PC-3 (cell line): ENCODE measurements around the gene TMTC2. TPM values are rescaled to one million over a fixed set of nuclear protein-coding genes. Genes with fewer than 3 reads are reported as not detected.

ENCODE experiments used
- ATAC-seq: fragments of 200-7000 bp; cut with Tn5 transposase; 2 replicates; pipeline ENCODE4 v1.9.1; 2020; ENCODE audit warnings: mild to moderate bottlenecking, moderate library complexity
- BruUV-seq: library from RNA; stranded (reverse); fragments of 400-500 nt; replicated peaks from 2 replicates; lab custom pipeline; 2021; lab: Mats Ljungman, UMichigan
- CTCF ChIA-PET: fragments of 300-600 bp; sonication (Branson Sonifier 250); formaldehyde crosslinking; loops from one replicate; lab custom pipeline; 2022; ENCODE audit warnings: antibody characterized with exemption; lab: Charles Lee
- POLR2A ChIA-PET: fragments of 300-600 bp; sonication (Branson Sonifier 250); formaldehyde crosslinking; loops from one replicate; lab custom pipeline; 2022; ENCODE audit warnings: antibody characterized with exemption; ENCODE audit not compliant: unreplicated experiment; lab: Charles Lee
- DNase-seq: peaks from one replicate; pipeline ENCODE4 v3.0.0-alpha.2; 2015
- H2AFZ ChIP-seq: fragments of 300-600 bp; sonication (generic); 2 replicates; pipeline ENCODE4 v1.6.0; 2016; ENCODE audit warnings: antibody characterized with exemption, low read length
- H3F3A ChIP-seq: fragments of 300-600 bp; sonication (generic); one replicate; pipeline ENCODE4 v1.6.0; 2017; ENCODE audit warnings: antibody characterized with exemption, low read length, control low read depth, mild to moderate bottlenecking; ENCODE audit not compliant: unreplicated experiment
- H3K27ac ChIP-seq: fragments of 300-600 bp; sonication (generic); 2 replicates; pipeline ENCODE4 v1.5.1; 2016; ENCODE audit warnings: mild to moderate bottlenecking, low read length
- H3K27me3 ChIP-seq: fragments of 300-600 bp; sonication (generic); 2 replicates; pipeline ENCODE4 v1.6.1; 2016; ENCODE audit warnings: low read length, mixed read lengths
- H3K36me3 ChIP-seq: fragments of 300-600 bp; sonication (generic); 2 replicates; pipeline ENCODE4 v1.6.1; 2016; ENCODE audit warnings: low read depth, mixed run types, low read length, mixed read lengths
- H3K4me1 ChIP-seq: fragments of 300-600 bp; sonication (generic); 2 replicates; pipeline ENCODE4 v1.5.1; 2016; ENCODE audit warnings: low read length; ENCODE audit not compliant: insufficient read depth
- H3K4me2 ChIP-seq: fragments of 300-600 bp; sonication (generic); 2 replicates; pipeline ENCODE4 v1.6.0; 2016; ENCODE audit warnings: low read length
- H3K4me3 ChIP-seq: fragments of 300-600 bp; sonication (generic); 2 replicates; pipeline ENCODE4 v1.5.1; 2016; ENCODE audit warnings: mild to moderate bottlenecking, low read length, mixed read lengths
- H3K79me2 ChIP-seq: fragments of 300-600 bp; sonication (generic); 2 replicates; pipeline ENCODE4 v1.6.1; 2017; ENCODE audit warnings: low read length, mixed read lengths
- H3K9ac ChIP-seq: fragments of 300-600 bp; sonication (generic); 2 replicates; pipeline ENCODE4 v1.6.0; 2016; ENCODE audit warnings: mild to moderate bottlenecking, low read length
- H3K9me2 ChIP-seq: fragments of 300-600 bp; sonication (generic); replicated peaks from 2 replicates; pipeline ENCODE4 v1.6.1; 2016; ENCODE audit warnings: mixed run types, low read length, mixed read lengths
- H3K9me3 ChIP-seq: fragments of 300-600 bp; sonication (generic); 2 replicates; pipeline ENCODE4 v1.6.1; 2016; ENCODE audit warnings: low read length, mixed read lengths
- H4K20me1 ChIP-seq: fragments of 300-600 bp; sonication (generic); 2 replicates; pipeline ENCODE4 v1.6.1; 2016; ENCODE audit warnings: low read length, mixed read lengths
- EZH2 ChIP-seq: fragments of 300-600 bp; sonication (generic); IDR thresholded peaks from one replicate; pipeline ENCODE4 v1.6.1; 2017; ENCODE audit warnings: antibody characterized with exemption, mild to moderate bottlenecking, low read length; ENCODE audit not compliant: unreplicated experiment
- EZH2phosphoT487 ChIP-seq: fragments of 300-600 bp; sonication (generic); IDR thresholded peaks from 2 replicates; pipeline ENCODE4 v1.6.1; 2018; ENCODE audit warnings: mild to moderate bottlenecking, antibody characterized with exemption, low read length, borderline replicate concordance
- intact Hi-C: fragments of 100-400 bp; cut with micrococcal nuclease; formaldehyde crosslinking; loops from 2 replicates; pipeline ENCODE4 v1.9.0; 2023
- total RNA-seq: library from RNA; depleted of rRNA; stranded (reverse); fragments of >200 nt; gene quantifications from 2 replicates; pipeline ENCODE4 v1.2.3, GENCODE V29; 2014
- TF ChIP-seq, protein P1 (sequence below): fragments of 300-600 bp; sonication (generic); conservative IDR thresholded peaks from 2 replicates; pipeline ENCODE4 v1.5.1; 2017; ENCODE audit warnings: antibody characterized with exemption, low read depth, mild to moderate bottlenecking, low read length

The TMTC2 gene
- total RNA-seq, 1 experiment from 2014 or later = 10.7 TPM

DNA sequence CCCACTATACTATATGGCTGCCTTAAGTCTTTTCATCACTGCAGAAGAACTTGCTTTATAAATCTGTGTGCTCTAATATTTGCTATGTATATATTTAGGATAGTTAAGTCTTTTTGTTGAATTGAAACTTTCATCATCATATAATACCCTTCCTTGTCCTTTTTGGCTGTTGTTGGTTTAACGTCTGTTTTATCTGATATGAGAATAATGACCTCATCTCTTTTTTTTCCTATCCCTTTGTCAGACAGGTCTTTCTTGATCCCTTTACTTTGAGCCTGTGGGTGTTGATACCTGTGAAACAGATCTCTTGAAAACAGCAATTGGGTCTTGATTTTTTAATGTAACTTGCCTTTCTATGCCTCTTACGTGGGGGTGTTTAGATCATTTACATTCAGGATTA, 316.3 kb downstream of the TMTC2 start:
- H3K36me3 ChIP-seq = 0 out of 2 replicates have a peak, but pooled peaks cover 2% of the 10 kb centered on the region
- H3K9ac ChIP-seq = no peak overlapping the region
- H3K79me2 ChIP-seq = no peaks in the 10 kb centered on the region
- H3K4me1 ChIP-seq = peaks cover 8% of the 10 kb centered on the region; the same call in 1 of the 2 replicates
- ChIA-PET CTCF (no interaction called here), POLR2A (no interaction called here)
- DNase-seq (no peak), ATAC-seq (no peak)
- intact Hi-C loops = loop anchor here (5.0 kb wide), 3 partner anchors 316 to 1499 kb away; partner anchors contain the start of gene TMTC2
- BruUV-seq = no TSS peak
- H3K4me2 ChIP-seq = no peak overlapping the region
- H3K9me2 ChIP-seq = no peaks in the 10 kb centered on the region
- no peak overlapping the region for H2AFZ ChIP-seq
- no peaks in the 10 kb centered on the region for H3F3A ChIP-seq
- no peak overlapping the region for H3K4me3 ChIP-seq
- no peaks in the 10 kb centered on the region for H3K27me3 ChIP-seq
- no peaks in the 10 kb centered on the region for H3K9me3 ChIP-seq
- TF ChIP-seq EZH2phosphoT487 (no peak), EZH2 (no peak)
- TF ChIP-seq, protein P1, sequence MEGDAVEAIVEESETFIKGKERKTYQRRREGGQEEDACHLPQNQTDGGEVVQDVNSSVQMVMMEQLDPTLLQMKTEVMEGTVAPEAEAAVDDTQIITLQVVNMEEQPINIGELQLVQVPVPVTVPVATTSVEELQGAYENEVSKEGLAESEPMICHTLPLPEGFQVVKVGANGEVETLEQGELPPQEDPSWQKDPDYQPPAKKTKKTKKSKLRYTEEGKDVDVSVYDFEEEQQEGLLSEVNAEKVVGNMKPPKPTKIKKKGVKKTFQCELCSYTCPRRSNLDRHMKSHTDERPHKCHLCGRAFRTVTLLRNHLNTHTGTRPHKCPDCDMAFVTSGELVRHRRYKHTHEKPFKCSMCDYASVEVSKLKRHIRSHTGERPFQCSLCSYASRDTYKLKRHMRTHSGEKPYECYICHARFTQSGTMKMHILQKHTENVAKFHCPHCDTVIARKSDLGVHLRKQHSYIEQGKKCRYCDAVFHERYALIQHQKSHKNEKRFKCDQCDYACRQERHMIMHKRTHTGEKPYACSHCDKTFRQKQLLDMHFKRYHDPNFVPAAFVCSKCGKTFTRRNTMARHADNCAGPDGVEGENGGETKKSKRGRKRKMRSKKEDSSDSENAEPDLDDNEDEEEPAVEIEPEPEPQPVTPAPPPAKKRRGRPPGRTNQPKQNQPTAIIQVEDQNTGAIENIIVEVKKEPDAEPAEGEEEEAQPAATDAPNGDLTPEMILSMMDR = no peak
- no peaks in the 10 kb centered on the region for H4K20me1 ChIP-seq
- no peak overlapping the region for H3K27ac ChIP-seq

DNA sequence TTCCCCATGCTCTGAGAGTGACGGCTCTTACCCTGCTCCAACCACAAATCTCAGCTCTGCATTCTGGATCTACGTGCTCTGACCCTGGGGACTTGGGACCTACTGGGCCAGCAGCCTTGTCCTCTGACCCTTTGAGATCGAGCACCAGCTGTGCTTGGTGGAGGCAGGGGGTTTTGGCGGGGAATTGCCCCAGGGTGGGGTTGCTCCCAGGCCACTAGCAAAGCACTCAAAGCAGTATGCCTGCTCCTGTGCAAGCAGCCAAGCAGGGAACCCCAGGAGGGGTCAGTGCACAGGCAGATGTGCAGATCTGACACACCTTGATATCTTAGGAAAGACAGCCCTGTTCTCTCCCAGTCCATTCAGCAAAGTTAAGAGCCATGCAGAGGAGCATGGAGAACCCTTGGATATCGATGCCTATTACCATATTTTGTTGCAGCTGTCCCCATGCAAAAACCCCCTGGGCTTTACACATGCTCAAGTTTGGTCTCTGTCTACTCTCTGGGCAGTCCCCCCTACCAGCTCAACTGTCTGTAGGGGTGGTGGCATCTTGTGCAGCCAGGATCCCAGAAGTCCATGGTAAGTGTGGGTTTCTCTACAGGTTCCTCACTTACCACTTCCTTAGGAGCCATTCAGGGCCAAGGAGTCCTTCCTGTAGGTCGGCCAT, 319.0 kb downstream of the TMTC2 start:
- Histone ChIP-seq H3K36me3 (peaks cover 25% of the 10 kb centered on the region), H2AFZ (no peak overlapping the region), H3K4me3 (no peak overlapping the region), H3F3A (no peaks in the 10 kb centered on the region), H3K79me2 (no peaks in the 10 kb centered on the region), H3K4me2 (no peak overlapping the region), H3K4me1 (peaks cover 8% of the 10 kb centered on the region; the same call in 1 of the 2 replicates), H3K9me2 (no peaks in the 10 kb centered on the region), H3K27ac (no peak overlapping the region), H3K9me3 (peaks cover 12% of the 10 kb centered on the region), H4K20me1 (no peaks in the 10 kb centered on the region), H3K27me3 (no peaks in the 10 kb centered on the region), H3K9ac (no peak overlapping the region)
- BruUV-seq = no TSS peak
- DNase-seq = no peak
- ChIA-PET POLR2A (no interaction called here), CTCF (no interaction called here)
- TF ChIP-seq, protein P1 = no peak
- TF ChIP-seq EZH2 = no peak
- no peak for TF ChIP-seq EZH2phosphoT487
- no peak for ATAC-seq
- intact Hi-C loops = no loop called here

- Histone ChIP-seq H4K20me1 (no peaks in the 10 kb centered on the region), H3K4me2 (no peak overlapping the region), H3K4me3 (no peak overlapping the region), H2AFZ (no peak overlapping the region), H3K9me3 (peaks cover 12% of the 10 kb centered on the region), H3K9ac (no peak overlapping the region), H3K79me2 (no peaks in the 10 kb centered on the region), H3K36me3 (peaks cover 25% of the 10 kb centered on the region), H3K27ac (no peak overlapping the region), H3K9me2 (no peaks in the 10 kb centered on the region), H3K4me1 (no peaks in the 10 kb centered on the region), H3F3A (no peaks in the 10 kb centered on the region), H3K27me3 (no peaks in the 10 kb centered on the region)
- no peak for DNase-seq
- intact Hi-C loops = no loop called here
- ChIA-PET CTCF (no interaction called here), POLR2A (no interaction called here)
- no peak for TF ChIP-seq EZH2
- no peak for TF ChIP-seq EZH2phosphoT487
- TF ChIP-seq, protein P1 = no peak
- BruUV-seq = no TSS peak
- ATAC-seq = no peak
Observed at GRCh38 chr12:83008703-83009102, 322.0 kb downstream of the TMTC2 start.
